BJ (cell line): ENCODE results near the gene ADM5. TPM values are rescaled to one million over a fixed set of nuclear protein-coding genes. Genes with fewer than 3 reads are reported as not detected.

Source experiments
- CTCF ChIA-PET: fragments of 350-600 bp; formaldehyde crosslinking; extraction: SDS; loops from one replicate; lab custom pipeline; 2021; ENCODE audit warnings: antibody characterized with exemption, inconsistent platforms; lab: Yijun Ruan, JAX
- POLR2A ChIA-PET: fragments of 300-600 bp; sonication (Branson Sonifier 250); formaldehyde crosslinking; extraction: SDS; loops from one replicate; lab custom pipeline; 2021; ENCODE audit warnings: antibody characterized with exemption; lab: Charles Lee
- DNase-seq: peaks from one replicate; pipeline ENCODE4 v3.0.0-alpha.2; 2011; ENCODE audit warnings: low read depth
- H3K27me3 ChIP-seq: 2 replicates; pipeline ENCODE4 v1.6.0; 2011; ENCODE audit warnings: low read length; ENCODE audit not compliant: control insufficient read depth, insufficient read depth
- H3K36me3 ChIP-seq: 2 replicates; pipeline ENCODE4 v1.5.1; 2011; ENCODE audit warnings: low read length; ENCODE audit not compliant: control insufficient read depth, insufficient read depth
- H3K4me3 ChIP-seq: 2 replicates; pipeline ENCODE4 v1.5.1; 2011; ENCODE audit warnings: low read depth, mild to moderate bottlenecking, control low read depth, low read length
- polyA plus RNA-seq: library from polyadenylated mRNA; depleted of rRNA; stranded (reverse); fragments of >200 nt; gene quantifications from 2 replicates; pipeline ENCODE4 v1.2.3, GENCODE V29; 2011
- TF ChIP-seq, protein P1 (sequence below): IDR thresholded peaks from 2 replicates; pipeline ENCODE4 v1.5.1; 2011; ENCODE audit warnings: low read depth, mild to moderate bottlenecking, control low read depth, inconsistent platforms, low read length, moderate library complexity; ENCODE audit not compliant: insufficient read depth

The ADM5 gene
- polyA plus RNA-seq, 1 experiment, result 0.39 TPM

GRCh38 chr19:49658566-49659442 lies 30.6 kb upstream of the ADM5 start:
- DNase-seq, result no peak
- TF ChIP-seq, protein P1, sequence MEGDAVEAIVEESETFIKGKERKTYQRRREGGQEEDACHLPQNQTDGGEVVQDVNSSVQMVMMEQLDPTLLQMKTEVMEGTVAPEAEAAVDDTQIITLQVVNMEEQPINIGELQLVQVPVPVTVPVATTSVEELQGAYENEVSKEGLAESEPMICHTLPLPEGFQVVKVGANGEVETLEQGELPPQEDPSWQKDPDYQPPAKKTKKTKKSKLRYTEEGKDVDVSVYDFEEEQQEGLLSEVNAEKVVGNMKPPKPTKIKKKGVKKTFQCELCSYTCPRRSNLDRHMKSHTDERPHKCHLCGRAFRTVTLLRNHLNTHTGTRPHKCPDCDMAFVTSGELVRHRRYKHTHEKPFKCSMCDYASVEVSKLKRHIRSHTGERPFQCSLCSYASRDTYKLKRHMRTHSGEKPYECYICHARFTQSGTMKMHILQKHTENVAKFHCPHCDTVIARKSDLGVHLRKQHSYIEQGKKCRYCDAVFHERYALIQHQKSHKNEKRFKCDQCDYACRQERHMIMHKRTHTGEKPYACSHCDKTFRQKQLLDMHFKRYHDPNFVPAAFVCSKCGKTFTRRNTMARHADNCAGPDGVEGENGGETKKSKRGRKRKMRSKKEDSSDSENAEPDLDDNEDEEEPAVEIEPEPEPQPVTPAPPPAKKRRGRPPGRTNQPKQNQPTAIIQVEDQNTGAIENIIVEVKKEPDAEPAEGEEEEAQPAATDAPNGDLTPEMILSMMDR, result no peak
- no peaks in the 10 kb centered on the region for H3K27me3 ChIP-seq
- H3K4me3 ChIP-seq, result no peak overlapping the region
- ChIA-PET POLR2A (interaction anchor here (0.5 kb wide), 1 partner anchor 17 kb away, joined by 3 read pairs; the partner anchor contains the start of gene SCAF1), CTCF (interaction anchor here (1.2 kb wide), 1 partner anchor 31 kb away, joined by 4 read pairs; no protein-coding TSS in a partner anchor)
- peaks cover 56% of the 10 kb centered on the region for H3K36me3 ChIP-seq

DNA sequence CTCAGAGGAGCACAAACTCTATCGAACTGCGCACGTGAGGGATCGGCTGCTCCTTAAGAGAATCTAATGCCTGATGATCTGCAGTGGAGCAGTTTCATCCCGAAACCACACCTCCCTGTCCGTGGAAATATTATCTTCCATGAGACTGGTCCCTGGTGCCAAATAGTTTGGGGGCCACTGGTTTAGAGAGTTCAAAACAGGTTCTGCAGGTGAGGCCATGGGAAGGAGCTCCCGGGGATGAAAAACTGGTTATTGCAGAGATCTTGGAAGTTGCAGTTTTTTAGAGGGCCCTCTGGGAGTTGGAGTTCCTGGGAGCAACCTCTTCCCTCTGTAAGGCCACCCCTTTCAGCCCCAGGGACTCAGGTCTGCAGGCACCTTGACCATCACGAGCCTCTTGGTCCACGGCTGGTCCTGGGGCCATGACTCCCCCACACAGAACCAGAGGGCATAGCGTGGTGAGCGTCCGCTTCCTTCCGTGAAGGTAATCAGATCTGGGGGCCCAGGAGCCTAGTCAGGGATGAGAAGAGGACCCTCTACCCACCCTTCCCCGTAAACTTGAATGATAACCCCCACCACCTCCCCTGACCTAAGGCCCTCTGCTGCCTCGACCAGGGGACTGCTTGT lies 28.9 kb upstream of the ADM5 start:
- H3K4me3 ChIP-seq, result no peak overlapping the region
- POLR2A ChIA-PET, result no interaction called here
- no peak for DNase-seq
- CTCF ChIA-PET, result interaction anchor here (0.7 kb wide), 1 partner anchor 28 kb away, joined by 3 read pairs; no protein-coding TSS in a partner anchor
- H3K36me3 ChIP-seq, result peaks cover 41% of the 10 kb centered on the region
- TF ChIP-seq, protein P1, result no peak
- H3K27me3 ChIP-seq, result no peaks in the 10 kb centered on the region

- ChIA-PET POLR2A (no interaction called here), CTCF (no interaction called here)
- TF ChIP-seq, protein P1, result no peak
- Histone ChIP-seq H3K27me3 (no peaks in the 10 kb centered on the region), H3K4me3 (no peak overlapping the region), H3K36me3 (peaks cover 29% of the 10 kb centered on the region)
- DNase-seq, result no peak
Measured at GRCh38 chr19:49662011-49662410, 27.4 kb upstream of the ADM5 start.

GRCh38 chr19:49663224-49663623 lies 26.2 kb upstream of the ADM5 start:
- no peak for DNase-seq
- TF ChIP-seq, protein P1, result no peak
- Histone ChIP-seq H3K4me3 (no peak overlapping the region), H3K36me3 (peaks cover 22% of the 10 kb centered on the region), H3K27me3 (no peaks in the 10 kb centered on the region)
- ChIA-PET POLR2A (interaction anchor here (0.6 kb wide), 1 partner anchor 21 kb away, joined by 3 read pairs; the partner anchor contains the start of gene SCAF1), CTCF (interaction anchor here (0.7 to 3.0 kb wide), 4 partner anchors 13 to 116 kb away, joined by 3 to 22 read pairs (median 5); partner anchors contain the start of gene PRMT1)
